Upper lobe of left lung (tissue), 6 donors: ENCODE results near the gene PMIS2. TPM values are rescaled to one million over a fixed set of nuclear protein-coding genes. Genes with fewer than 3 reads are reported as not detected.
A peak's percentile ranks its signal among the peaks of the same experiment; 100 is the strongest.

Source experiments
- ATAC-seq, 2 donors: fragments of 200-7000 bp; cut with Tn5 transposase; one replicate each; pipeline ENCODE4 v1.9.1; 2022; ENCODE audit warnings: mild to moderate bottlenecking in 2 of 2, moderate library complexity in 2 of 2; ENCODE audit not compliant: low FRiP score in 2 of 2
- DNase-seq, 2 donors: peaks; one replicate each; pipeline ENCODE4 v3.0.0-alpha.2; 2019 to 2020
- H3K27ac ChIP-seq, 4 donors: fragments of 200-600 bp; sonication (generic); one replicate each; pipeline ENCODE4 v1.5.1; 2016 to 2019
- H3K27me3 ChIP-seq, 4 donors: fragments of 200-600 bp; sonication (generic); one replicate each; pipeline ENCODE4 v1.5.1; 2017 to 2019
- H3K36me3 ChIP-seq, 4 donors: fragments of 200-600 bp; sonication (generic); one replicate each; pipeline ENCODE4 v1.5.1; 2016 to 2019
- H3K4me1 ChIP-seq, 4 donors: fragments of 200-600 bp; sonication (generic); one replicate each; pipeline ENCODE4 v1.5.1; 2018 to 2019
- H3K4me3 ChIP-seq, 4 donors: fragments of 200-600 bp; sonication (generic); one replicate each; pipeline ENCODE4 v1.5.1; 2017 to 2019; ENCODE audit warnings: mild to moderate bottlenecking in 2 of 4, moderate library complexity in 1 of 4
- H3K9me3 ChIP-seq, 4 donors: fragments of 200-600 bp; sonication (generic); one replicate each; pipeline ENCODE4 v1.5.1; 2018 to 2019
- EP300 ChIP-seq, 4 donors: sonication (generic); formaldehyde crosslinking; IDR thresholded peaks; one replicate each; pipeline ENCODE4 v1.5.1; 2017; ENCODE audit warnings: antibody characterized with exemption in 4 of 4, control low read depth in 2 of 4
- POLR2A ChIP-seq, 4 donors: fragments of 450-650 bp; IDR thresholded peaks; one replicate each; pipeline ENCODE4 v1.5.1; 2016 to 2017; ENCODE audit warnings: antibody characterized with exemption in 4 of 4, mild to moderate bottlenecking in 2 of 4
- POLR2AphosphoS5 ChIP-seq, 2 donors: sonication (generic); formaldehyde crosslinking; IDR thresholded peaks; one replicate each; pipeline ENCODE4 v1.5.1; 2017; ENCODE audit warnings: antibody characterized with exemption in 2 of 2
- WGBS, 2 donors: methylation state at CpG; one replicate each; pipeline ENCODE4 v1.1.5; 2017 to 2018; 5-methylcytosine and 5-hydroxymethylcytosine counted together
- total RNA-seq, 6 donors: library from RNA; depleted of rRNA in 4 of 6; stranded (reverse); fragments of >200 nt in 4 of 6; gene quantifications; one replicate each; pipeline versions ENCODE4 v1.1.0 to v1.2.1, GENCODE V29; 2016 to 2021
- TF ChIP-seq, protein P1 (sequence below), 6 experiments: fragments of 450-650 bp in 4 of 6; fragments of 200-600 bp in 2 of 6; sonication (generic) in 2 of 6; IDR thresholded peaks; one replicate each; pipeline ENCODE4 v1.5.1; 2016 to 2019; ENCODE audit warnings: antibody characterized with exemption in 6 of 6
- donor health status: DM: no; HTN: no; CAD: no; lungs with moderate emphysema.
- donor health status: DM: no; HTN: yes; CAD: no; lungs with severe emphysema.

PMIS2 gene
- total RNA-seq, 6 donors from 2014 or later = not detected

DNA sequence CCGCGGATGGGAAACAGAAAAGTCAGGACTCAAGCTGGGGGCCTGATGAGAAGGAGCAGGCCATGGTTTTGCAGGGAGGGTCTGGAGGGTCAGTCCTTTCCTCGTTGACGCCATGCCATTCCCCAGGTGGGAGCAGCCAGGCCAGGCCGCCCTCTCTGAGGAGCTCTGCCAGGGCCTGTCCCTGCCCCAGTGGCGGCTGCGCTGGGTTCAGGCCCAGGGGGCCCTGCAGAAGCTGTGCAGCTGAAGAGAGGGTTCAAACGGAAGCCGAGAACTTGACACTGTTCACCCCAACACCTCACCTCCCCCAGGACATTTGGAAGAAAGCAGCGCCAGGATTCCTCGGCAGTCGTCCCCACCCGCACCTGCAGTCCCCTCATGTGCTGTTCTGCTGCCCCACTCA is 36.8 kb downstream of the PMIS2 start:
- ATAC-seq (no peak), DNase-seq (peak in 1 of 2 donors; percentile 59)
- H3K9me3 ChIP-seq = no peaks in the 10 kb centered on the region
- 91 to 94% methylated on average over 6 to 13 of the region's 13 CpGs for WGBS, 2 donors
- TF ChIP-seq POLR2A (IDR thresholded peaks at IDR 0.05) (no peak), POLR2AphosphoS5 (IDR thresholded peaks at IDR 0.05) (no peak), EP300 (IDR thresholded peaks at IDR 0.05) (no peak)
- TF ChIP-seq, protein P1, sequence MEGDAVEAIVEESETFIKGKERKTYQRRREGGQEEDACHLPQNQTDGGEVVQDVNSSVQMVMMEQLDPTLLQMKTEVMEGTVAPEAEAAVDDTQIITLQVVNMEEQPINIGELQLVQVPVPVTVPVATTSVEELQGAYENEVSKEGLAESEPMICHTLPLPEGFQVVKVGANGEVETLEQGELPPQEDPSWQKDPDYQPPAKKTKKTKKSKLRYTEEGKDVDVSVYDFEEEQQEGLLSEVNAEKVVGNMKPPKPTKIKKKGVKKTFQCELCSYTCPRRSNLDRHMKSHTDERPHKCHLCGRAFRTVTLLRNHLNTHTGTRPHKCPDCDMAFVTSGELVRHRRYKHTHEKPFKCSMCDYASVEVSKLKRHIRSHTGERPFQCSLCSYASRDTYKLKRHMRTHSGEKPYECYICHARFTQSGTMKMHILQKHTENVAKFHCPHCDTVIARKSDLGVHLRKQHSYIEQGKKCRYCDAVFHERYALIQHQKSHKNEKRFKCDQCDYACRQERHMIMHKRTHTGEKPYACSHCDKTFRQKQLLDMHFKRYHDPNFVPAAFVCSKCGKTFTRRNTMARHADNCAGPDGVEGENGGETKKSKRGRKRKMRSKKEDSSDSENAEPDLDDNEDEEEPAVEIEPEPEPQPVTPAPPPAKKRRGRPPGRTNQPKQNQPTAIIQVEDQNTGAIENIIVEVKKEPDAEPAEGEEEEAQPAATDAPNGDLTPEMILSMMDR (IDR thresholded peaks at IDR 0.05) = no peak
- H3K27ac ChIP-seq = no peak overlapping the region
- no peak overlapping the region for H3K4me3 ChIP-seq
- H3K36me3 ChIP-seq = peaks cover 0 to 23% (median 11%) of the 10 kb centered on the region in 4 donors
- no peaks in the 10 kb centered on the region for H3K27me3 ChIP-seq
- peaks cover 0 to 2% (median 0%) of the 10 kb centered on the region in 4 donors for H3K4me1 ChIP-seq

DNA sequence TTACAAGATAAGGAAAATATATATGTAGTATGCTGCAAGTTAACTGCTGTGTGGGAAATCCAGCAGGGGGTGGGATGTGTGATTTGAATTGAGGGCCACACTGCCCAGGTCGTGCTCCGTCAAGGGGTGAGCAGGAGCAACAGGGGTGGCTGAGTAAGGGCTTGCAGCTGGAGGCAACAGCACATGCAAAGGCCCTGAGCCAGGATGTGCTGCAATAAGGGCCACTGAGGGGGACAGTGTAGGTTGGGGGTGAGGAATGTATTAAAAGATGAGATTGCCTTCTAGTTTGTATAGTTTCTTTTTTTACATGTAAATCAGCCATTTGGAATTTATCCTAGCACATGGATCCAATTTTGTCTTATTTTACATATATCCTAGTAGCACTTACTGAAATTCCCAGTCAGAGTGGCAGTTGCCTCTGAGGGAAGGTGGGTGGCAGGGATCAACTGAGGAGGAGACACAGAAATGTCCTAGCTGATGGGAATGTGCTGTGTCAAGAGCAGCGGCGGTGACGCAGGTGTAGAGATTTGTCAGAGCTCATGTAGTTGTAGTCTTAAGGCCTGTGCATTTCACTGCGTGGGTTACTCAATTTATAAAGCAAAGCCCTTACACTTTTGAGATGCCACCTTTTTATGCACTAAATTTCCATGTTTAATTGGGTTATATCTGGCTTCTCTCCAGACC is 37.5 kb downstream of the PMIS2 start:
- no peak for DNase-seq
- TF ChIP-seq POLR2AphosphoS5 (IDR thresholded peaks at IDR 0.05) (no peak), POLR2A (IDR thresholded peaks at IDR 0.05) (no peak), EP300 (IDR thresholded peaks at IDR 0.05) (no peak)
- TF ChIP-seq, protein P1 (IDR thresholded peaks at IDR 0.05) = no peak
- ATAC-seq = no peak
- Histone ChIP-seq H3K4me1 (peaks cover 0 to 6% (median 5%) of the 10 kb centered on the region in 4 donors), H3K9me3 (no peaks in the 10 kb centered on the region), H3K27me3 (no peaks in the 10 kb centered on the region), H3K4me3 (no peak overlapping the region), H3K36me3 (peaks cover 0 to 22% (median 9%) of the 10 kb centered on the region in 4 donors), H3K27ac (no peak overlapping the region)
- WGBS, 2 donors = 87 to 93% methylated on average over 6 of the region's 6 CpGs

DNA sequence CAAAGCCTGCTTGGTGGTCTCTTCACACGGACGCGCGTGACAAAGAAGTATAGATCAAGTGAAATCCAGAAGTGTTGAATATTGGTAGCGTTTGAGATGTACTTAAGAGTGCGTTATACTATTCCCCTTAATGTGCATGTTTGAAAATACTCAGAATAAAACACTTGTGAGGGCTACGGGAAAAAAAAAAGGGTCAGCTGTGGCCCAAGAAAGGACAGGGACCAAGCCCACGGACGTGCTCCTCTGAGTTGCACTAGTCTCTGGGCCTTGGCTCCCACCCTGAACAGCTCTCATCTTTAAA is 42.2 kb downstream of the PMIS2 start:
- Histone ChIP-seq H3K27ac (peak overlapping the region; percentile 90 to 96 (median 92)), H3K36me3 (peaks cover 19 to 32% (median 27%) of the 10 kb centered on the region in 4 donors), H3K4me1 (peaks cover 9 to 22% (median 17%) of the 10 kb centered on the region in 4 donors), H3K9me3 (no peaks in the 10 kb centered on the region), H3K27me3 (no peaks in the 10 kb centered on the region), H3K4me3 (peak overlapping the region; percentile 57 to 100 (median 80))
- DNase-seq = no peak
- no peak for ATAC-seq
- 11 to 12% methylated on average over 9 of the region's 9 CpGs for WGBS, 2 donors
- TF ChIP-seq, protein P1 (IDR thresholded peaks at IDR 0.05) = no peak
- TF ChIP-seq EP300 (IDR thresholded peaks at IDR 0.05) = no peak
- no peak for TF ChIP-seq POLR2A (IDR thresholded peaks at IDR 0.05)
- TF ChIP-seq POLR2AphosphoS5 (IDR thresholded peaks at IDR 0.05) = no peak

DNA sequence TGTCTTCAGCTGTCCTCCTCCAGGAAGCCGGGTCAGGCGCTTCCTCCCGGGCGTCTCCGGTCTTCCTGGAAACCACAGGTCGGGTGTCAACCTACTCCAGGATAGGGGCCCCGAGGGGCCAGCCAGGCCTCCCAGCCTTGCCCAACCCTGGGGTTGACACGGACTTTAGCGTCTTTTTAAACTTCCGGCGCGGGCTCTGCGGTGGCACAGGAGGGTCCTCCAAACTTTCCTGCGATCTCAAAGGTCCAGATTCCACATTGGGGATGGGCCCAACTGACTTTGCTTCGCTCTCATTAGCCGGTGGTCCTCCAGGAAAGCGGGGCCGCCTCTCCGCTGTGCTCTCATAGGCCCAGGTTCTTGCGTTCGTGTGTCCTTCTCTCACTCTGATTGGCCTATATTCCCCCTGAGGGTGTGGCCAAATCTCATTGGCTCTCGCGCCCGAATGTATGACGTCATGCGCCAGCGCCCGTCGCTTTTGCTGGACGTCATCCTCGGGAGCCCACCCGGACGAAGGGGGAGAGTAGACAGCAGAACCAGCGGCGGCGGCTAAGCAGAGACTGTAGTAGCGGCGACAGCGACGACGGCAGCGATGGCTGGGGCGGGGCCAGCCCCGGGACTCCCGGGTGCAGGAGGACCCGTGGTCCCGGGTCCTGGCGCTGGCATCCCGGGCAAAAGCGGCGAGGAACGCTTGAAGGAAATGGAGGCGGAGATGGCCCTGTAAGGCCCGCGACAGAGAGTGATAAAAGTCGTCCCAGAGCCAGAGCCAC is 42.8 kb downstream of the PMIS2 start, which contains the start of gene RBM42:
TSS of gene RBM42 (plus strand) at position 472 of the 767 bp plus-strand sequence. CDS start at position 590, 118 bp downstream.
- TF ChIP-seq, protein P1 (IDR thresholded peaks at IDR 0.05) = peak in 3 of 6 experiments; percentile 22 to 39 (median 27)
- peak; percentile 66 to 86 (median 72) for TF ChIP-seq POLR2A (IDR thresholded peaks at IDR 0.05)
- TF ChIP-seq EP300 (IDR thresholded peaks at IDR 0.05) = peak in 1 of 4 donors; percentile 3
- TF ChIP-seq POLR2AphosphoS5 (IDR thresholded peaks at IDR 0.05) = peak; percentile 96 to 97
- Histone ChIP-seq H3K4me1 (peaks cover 9 to 22% (median 17%) of the 10 kb centered on the region in 4 donors), H3K36me3 (peaks cover 24 to 37% (median 32%) of the 10 kb centered on the region in 4 donors), H3K27me3 (no peaks in the 10 kb centered on the region), H3K27ac (peak within 1 kb of the TSS; percentile 90 to 96 (median 92)), H3K4me3 (peak within 1 kb of the TSS; percentile 75 to 100 (median 90)), H3K9me3 (no peaks in the 10 kb centered on the region)
- ATAC-seq (peak; percentile 100), DNase-seq (peak; percentile 98)
- 0 to 1% methylated on average over 36 to 56 of the region's 56 CpGs for WGBS, 2 donors
